PC-9 (cell line): ENCODE data around the gene VGLL3.

Experiments used
- EZH2 ChIP-seq: fragments of 200-600 bp; sonication (generic); IDR thresholded peaks from 2 replicates; pipeline ENCODE4 v1.8.0; 2017; ENCODE audit warnings: antibody characterized with exemption, low read depth
- TF ChIP-seq, protein P1 (sequence below): fragments of 200-600 bp; sonication (generic); conservative IDR thresholded peaks from 2 replicates; pipeline ENCODE4 v1.6.1; 2017; ENCODE audit warnings: mixed run types, antibody characterized with exemption, mild to moderate bottlenecking, moderate library complexity

DNA sequence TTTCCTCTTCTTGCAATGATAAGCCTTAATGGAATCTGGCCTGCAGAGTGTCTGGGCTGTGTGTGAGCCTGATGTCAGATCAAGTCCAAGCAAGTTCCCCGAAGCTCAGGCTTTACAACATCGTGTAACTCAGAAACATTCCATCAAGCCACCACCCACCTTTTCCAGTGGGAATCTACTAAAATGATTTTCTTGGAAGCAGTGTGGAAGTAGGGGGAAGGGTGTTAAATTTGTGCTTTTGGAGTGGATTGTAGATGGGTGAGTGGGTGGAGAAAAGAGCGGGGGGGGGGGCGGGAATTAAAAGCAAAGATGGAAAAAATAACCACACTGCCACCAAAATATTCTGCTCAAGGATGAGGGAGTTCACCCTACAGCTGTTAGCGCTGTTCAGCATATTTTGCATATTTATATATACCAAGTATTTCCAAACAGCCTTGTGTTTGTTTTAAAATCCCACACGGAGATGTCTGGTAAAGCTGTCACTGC is 53.6 kb downstream of the VGLL3 start:
- TF ChIP-seq, protein P1, sequence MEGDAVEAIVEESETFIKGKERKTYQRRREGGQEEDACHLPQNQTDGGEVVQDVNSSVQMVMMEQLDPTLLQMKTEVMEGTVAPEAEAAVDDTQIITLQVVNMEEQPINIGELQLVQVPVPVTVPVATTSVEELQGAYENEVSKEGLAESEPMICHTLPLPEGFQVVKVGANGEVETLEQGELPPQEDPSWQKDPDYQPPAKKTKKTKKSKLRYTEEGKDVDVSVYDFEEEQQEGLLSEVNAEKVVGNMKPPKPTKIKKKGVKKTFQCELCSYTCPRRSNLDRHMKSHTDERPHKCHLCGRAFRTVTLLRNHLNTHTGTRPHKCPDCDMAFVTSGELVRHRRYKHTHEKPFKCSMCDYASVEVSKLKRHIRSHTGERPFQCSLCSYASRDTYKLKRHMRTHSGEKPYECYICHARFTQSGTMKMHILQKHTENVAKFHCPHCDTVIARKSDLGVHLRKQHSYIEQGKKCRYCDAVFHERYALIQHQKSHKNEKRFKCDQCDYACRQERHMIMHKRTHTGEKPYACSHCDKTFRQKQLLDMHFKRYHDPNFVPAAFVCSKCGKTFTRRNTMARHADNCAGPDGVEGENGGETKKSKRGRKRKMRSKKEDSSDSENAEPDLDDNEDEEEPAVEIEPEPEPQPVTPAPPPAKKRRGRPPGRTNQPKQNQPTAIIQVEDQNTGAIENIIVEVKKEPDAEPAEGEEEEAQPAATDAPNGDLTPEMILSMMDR, result no peak
- no peak for TF ChIP-seq EZH2
